ENCODE measurements around the gene ATP6AP2. TPM values are rescaled to one million over a fixed set of nuclear protein-coding genes. Genes with fewer than 3 reads are reported as not detected.

Gene ATP6AP2
- polyA plus RNA-seq, 1 of the 3 experiments (the other 2 are of a cell fraction) = 160 TPM

GRCh38 chrX:40652664-40653063 lies 71.9 kb downstream of the ATP6AP2 start:
- Histone ChIP-seq H3K9ac (no peak overlapping the region), H3K36me3 (replicated peaks in 1 of 2; ENCODE audit: control insufficient read depth in 1 of 2, insufficient read depth in 2 of 2, low read length in 1 of 2) (peaks cover 34 to 57% of the 10 kb centered on the region in 2 experiments), H3K27me3 (ENCODE audit: insufficient read depth) (no peaks in the 10 kb centered on the region), H3K4me3 (ENCODE audit: low read depth in 2 of 2, low read length in 1 of 2) (no peak overlapping the region), H3K4me1 (ENCODE audit: control insufficient read depth in 1 of 2, insufficient read depth in 2 of 2, low read depth in 1 of 2, low read length in 1 of 2) (peaks cover 3 to 4% of the 10 kb centered on the region in 2 experiments; a peak in 2 of 4 replicates), H3F3A (replicated peaks; ENCODE audit: insufficient read depth) (peaks cover 20% of the 10 kb centered on the region), H3K9me3 (no peaks in the 10 kb centered on the region), H3K27ac (ENCODE audit: low read depth in 2 of 2, low read length in 1 of 2) (no peak overlapping the region), H3K4me2 (no peak overlapping the region), H3K79me2 (ENCODE audit: insufficient read depth) (no peaks in the 10 kb centered on the region), H2AFZ (ENCODE audit: low read depth) (no peak overlapping the region), H3K9me2 (no peaks in the 10 kb centered on the region), H4K20me1 (ENCODE audit: insufficient read depth) (no peaks in the 10 kb centered on the region)
- DNase-seq = no peak
- ChIA-PET CTCF (interaction anchor here (1.1 to 5.0 kb wide), 10 partner anchors 8 to 462 kb away, joined by 3 to 56 read pairs (median 8); no protein-coding TSS in a partner anchor), POLR2A (no interaction called here)
- TF ChIP-seq POLR2AphosphoS5 (IDR thresholded peaks at IDR 0.05; ENCODE audit: low read depth, low read length) (no peak), CHD2 (IDR thresholded peaks at IDR 0.05; ENCODE audit: low read length, partially characterized antibody) (no peak), FOXJ3 (CRISPR knock-in tag; IDR thresholded peaks at IDR 0.05) (no peak), JUND (IDR thresholded peaks at IDR 0.05) (no peak), NFIC (IDR thresholded peaks at IDR 0.05; ENCODE audit: borderline replicate concordance) (no peak), TEAD4 (IDR thresholded peaks at IDR 0.05; ENCODE audit: borderline replicate concordance, insufficient read depth) (no peak), RCOR1 (IDR thresholded peaks at IDR 0.05; ENCODE audit: low read length) (no peak), RAD21 (IDR thresholded peaks at IDR 0.05; ENCODE audit: low read length) (no peak), NRF1 (IDR thresholded peaks at IDR 0.05; ENCODE audit: low read depth, low read length) (no peak), RXRA (IDR thresholded peaks at IDR 0.05; ENCODE audit: borderline replicate concordance, low read depth) (no peak), RFX5 (IDR thresholded peaks at IDR 0.05; ENCODE audit: low read length) (no peak), EP300 (IDR thresholded peaks at IDR 0.05; ENCODE audit: borderline replicate concordance in 1 of 2, low read depth in 1 of 2, low read length in 1 of 2) (no peak), FOSL2 (IDR thresholded peaks at IDR 0.05; ENCODE audit: borderline replicate concordance, low read depth) (no peak)
- TF ChIP-seq, protein P1, sequence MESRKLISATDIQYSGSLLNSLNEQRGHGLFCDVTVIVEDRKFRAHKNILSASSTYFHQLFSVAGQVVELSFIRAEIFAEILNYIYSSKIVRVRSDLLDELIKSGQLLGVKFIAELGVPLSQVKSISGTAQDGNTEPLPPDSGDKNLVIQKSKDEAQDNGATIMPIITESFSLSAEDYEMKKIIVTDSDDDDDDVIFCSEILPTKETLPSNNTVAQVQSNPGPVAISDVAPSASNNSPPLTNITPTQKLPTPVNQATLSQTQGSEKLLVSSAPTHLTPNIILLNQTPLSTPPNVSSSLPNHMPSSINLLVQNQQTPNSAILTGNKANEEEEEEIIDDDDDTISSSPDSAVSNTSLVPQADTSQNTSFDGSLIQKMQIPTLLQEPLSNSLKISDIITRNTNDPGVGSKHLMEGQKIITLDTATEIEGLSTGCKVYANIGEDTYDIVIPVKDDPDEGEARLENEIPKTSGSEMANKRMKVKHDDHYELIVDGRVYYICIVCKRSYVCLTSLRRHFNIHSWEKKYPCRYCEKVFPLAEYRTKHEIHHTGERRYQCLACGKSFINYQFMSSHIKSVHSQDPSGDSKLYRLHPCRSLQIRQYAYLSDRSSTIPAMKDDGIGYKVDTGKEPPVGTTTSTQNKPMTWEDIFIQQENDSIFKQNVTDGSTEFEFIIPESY (IDR thresholded peaks at IDR 0.05; ENCODE audit: borderline replicate concordance, low read depth) = no peak
- TF ChIP-seq, protein P2, sequence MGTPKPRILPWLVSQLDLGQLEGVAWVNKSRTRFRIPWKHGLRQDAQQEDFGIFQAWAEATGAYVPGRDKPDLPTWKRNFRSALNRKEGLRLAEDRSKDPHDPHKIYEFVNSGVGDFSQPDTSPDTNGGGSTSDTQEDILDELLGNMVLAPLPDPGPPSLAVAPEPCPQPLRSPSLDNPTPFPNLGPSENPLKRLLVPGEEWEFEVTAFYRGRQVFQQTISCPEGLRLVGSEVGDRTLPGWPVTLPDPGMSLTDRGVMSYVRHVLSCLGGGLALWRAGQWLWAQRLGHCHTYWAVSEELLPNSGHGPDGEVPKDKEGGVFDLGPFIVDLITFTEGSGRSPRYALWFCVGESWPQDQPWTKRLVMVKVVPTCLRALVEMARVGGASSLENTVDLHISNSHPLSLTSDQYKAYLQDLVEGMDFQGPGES (IDR thresholded peaks at IDR 0.05; ENCODE audit: low read depth, low read length) = no peak
- TF ChIP-seq, protein P3, sequence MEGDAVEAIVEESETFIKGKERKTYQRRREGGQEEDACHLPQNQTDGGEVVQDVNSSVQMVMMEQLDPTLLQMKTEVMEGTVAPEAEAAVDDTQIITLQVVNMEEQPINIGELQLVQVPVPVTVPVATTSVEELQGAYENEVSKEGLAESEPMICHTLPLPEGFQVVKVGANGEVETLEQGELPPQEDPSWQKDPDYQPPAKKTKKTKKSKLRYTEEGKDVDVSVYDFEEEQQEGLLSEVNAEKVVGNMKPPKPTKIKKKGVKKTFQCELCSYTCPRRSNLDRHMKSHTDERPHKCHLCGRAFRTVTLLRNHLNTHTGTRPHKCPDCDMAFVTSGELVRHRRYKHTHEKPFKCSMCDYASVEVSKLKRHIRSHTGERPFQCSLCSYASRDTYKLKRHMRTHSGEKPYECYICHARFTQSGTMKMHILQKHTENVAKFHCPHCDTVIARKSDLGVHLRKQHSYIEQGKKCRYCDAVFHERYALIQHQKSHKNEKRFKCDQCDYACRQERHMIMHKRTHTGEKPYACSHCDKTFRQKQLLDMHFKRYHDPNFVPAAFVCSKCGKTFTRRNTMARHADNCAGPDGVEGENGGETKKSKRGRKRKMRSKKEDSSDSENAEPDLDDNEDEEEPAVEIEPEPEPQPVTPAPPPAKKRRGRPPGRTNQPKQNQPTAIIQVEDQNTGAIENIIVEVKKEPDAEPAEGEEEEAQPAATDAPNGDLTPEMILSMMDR (IDR thresholded peaks at IDR 0.05) = no peak
- TF ChIP-seq, protein P4, sequence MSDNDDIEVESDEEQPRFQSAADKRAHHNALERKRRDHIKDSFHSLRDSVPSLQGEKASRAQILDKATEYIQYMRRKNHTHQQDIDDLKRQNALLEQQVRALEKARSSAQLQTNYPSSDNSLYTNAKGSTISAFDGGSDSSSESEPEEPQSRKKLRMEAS (IDR thresholded peaks at IDR 0.05; ENCODE audit: low read depth) = no peak
- 100% methylated on average over 1 of the region's 1 CpG for whole genome bisulfite sequencing (ENCODE audit: low lambda C conversion rate)
